GM12865 (cell line): ENCODE measurements around the gene AFG3L2.

Experiments used
- DNase-seq: peaks from one replicate; pipeline ENCODE4 v3.0.0; 2010; ENCODE audit warnings: low read depth
- H3K4me3 ChIP-seq: 2 replicates; pipeline ENCODE4 v1.5.1; 2011; ENCODE audit warnings: mild to moderate bottlenecking, low read depth, low read length, control low read depth
- TF ChIP-seq, protein P1 (sequence below): IDR thresholded peaks from 2 replicates; pipeline ENCODE4 v1.5.1; 2011; ENCODE audit warnings: low read length, control low read depth, low read depth, inconsistent platforms; ENCODE audit not compliant: insufficient read depth; ENCODE audit errors: missing control alignments

The AFG3L2 gene

DNA sequence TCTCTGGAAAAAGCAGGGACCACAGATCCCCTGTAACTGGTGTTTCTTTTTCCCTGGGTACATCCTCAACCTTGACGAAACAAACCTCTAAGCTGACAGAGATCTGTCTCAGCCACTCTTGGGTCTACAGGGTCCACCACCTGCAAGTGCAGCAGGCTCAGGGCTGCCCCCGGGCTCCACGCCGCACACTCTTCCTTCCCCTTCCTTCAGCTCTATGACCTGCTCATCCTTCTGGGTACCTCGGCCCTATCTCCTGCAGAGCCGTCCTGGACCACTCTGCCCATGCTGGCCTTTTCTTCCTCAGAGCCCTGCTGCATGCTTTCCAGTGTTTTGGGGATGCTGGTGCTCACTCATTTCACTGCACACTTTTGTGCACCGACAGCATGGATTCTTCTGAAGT lies 41.5 kb downstream of the AFG3L2 start:
- DNase-seq, result no peak
- TF ChIP-seq, protein P1, sequence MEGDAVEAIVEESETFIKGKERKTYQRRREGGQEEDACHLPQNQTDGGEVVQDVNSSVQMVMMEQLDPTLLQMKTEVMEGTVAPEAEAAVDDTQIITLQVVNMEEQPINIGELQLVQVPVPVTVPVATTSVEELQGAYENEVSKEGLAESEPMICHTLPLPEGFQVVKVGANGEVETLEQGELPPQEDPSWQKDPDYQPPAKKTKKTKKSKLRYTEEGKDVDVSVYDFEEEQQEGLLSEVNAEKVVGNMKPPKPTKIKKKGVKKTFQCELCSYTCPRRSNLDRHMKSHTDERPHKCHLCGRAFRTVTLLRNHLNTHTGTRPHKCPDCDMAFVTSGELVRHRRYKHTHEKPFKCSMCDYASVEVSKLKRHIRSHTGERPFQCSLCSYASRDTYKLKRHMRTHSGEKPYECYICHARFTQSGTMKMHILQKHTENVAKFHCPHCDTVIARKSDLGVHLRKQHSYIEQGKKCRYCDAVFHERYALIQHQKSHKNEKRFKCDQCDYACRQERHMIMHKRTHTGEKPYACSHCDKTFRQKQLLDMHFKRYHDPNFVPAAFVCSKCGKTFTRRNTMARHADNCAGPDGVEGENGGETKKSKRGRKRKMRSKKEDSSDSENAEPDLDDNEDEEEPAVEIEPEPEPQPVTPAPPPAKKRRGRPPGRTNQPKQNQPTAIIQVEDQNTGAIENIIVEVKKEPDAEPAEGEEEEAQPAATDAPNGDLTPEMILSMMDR, result no peak
- H3K4me3 ChIP-seq, result no peak overlapping the region

DNA sequence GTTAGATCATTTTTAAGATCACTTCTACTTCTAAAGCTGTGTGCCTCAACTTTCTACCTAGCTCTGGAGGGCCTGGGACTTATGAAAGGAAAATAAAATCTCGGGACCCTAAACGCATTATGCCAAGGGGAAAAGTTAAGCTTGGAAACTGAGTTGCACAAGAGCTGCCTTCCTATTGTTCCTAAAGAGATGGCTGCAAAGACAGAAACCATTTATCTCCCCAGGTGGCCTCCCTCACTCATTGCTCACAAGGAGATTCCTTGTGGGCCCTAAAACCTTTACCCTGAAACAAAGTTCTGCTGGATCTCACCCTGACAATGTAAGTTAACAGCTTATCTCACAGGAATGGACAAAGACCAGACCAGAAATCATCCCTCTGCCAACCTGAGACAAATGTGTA lies 42.2 kb downstream of the AFG3L2 start:
- no peak for DNase-seq
- TF ChIP-seq, protein P1, result no peak
- no peak overlapping the region for H3K4me3 ChIP-seq

DNA sequence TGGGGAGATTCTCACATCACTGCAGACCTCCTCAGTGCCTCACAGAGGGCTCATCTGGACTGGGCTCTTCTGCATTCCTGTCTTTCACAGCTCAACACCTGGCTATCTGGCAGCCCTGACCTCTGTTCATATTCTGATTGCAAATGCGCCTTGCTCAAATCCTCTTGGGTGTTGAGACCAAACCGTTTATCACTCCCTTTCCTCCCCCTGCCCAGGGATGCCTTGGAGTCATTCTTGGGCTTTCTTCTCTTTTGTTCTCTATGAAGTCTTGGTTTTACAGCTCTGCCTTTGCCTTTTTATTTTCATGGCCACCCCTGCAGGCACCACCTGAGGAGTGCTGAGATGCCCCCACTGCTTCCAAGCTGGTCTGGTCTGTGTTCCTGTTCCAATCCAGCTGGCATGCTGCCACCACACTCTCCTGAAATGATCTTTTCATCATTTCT lies 42.6 kb downstream of the AFG3L2 start:
- DNase-seq, result no peak

DNA sequence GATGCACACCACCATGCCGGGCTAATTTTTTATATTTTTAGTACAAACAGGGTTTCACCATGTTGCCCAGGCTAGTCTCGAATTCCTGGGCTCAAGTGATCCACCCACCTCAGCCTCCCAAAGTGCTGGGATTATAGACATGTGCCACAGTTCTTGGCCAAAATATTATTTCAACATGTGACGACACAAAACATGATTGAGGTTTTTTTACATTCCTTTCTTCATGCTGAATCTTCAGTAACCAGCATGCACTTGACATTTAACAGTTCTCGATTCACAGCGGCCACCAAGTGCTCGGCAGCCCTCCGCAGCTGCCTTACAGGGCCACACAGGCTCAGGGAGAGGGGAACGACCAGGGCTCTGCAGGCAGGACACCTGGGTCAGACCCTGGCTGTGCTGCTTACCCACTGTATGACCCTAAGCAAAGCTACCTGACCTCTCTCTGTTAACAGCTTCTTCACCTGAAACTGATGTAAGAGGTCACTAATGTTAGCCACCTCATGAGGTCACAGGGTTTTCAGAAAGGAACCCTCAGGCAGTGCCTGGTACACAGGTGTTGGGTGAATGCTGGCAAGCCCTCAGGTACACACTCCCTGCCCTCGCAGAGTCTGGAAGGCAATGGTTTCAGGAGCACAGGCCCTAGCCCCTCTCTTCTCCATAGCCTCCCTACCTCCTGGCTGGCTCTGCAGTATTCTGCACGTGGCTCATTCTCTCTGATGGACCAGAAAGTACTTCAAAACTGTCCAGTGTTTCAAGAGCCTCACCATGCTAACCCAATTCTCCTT lies 43.3 kb downstream of the AFG3L2 start:
- TF ChIP-seq, protein P1, result no peak

More for the DNA sequence above, 42.6 kb downstream of the AFG3L2 start:
- TF ChIP-seq, protein P1, result no peak
- H3K4me3 ChIP-seq, result no peak overlapping the region

DNA sequence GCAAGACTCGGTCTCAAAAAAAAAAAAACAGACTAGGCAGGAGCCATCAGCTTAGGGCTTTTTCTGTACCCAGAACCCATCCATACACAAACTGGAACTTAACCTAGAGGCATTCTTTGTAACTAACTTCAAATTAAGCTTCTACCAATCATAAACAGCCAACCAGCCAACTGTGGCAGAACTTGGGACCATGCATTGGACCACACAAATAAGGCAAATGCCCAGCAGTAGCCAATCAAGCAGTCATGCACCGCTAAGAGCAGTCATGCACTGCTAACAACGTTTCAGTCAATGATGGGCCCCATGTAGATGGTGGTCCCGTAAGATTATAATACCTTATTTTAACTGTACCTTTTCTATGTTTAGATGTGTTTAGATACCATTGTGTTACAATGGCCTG lies 46.3 kb downstream of the AFG3L2 start:
- TF ChIP-seq, protein P1, result no peak
- H3K4me3 ChIP-seq, result no peak overlapping the region
- no peak for DNase-seq

More for the DNA sequence above, 43.3 kb downstream of the AFG3L2 start:
- no peak for DNase-seq
- no peak overlapping the region for H3K4me3 ChIP-seq

DNA sequence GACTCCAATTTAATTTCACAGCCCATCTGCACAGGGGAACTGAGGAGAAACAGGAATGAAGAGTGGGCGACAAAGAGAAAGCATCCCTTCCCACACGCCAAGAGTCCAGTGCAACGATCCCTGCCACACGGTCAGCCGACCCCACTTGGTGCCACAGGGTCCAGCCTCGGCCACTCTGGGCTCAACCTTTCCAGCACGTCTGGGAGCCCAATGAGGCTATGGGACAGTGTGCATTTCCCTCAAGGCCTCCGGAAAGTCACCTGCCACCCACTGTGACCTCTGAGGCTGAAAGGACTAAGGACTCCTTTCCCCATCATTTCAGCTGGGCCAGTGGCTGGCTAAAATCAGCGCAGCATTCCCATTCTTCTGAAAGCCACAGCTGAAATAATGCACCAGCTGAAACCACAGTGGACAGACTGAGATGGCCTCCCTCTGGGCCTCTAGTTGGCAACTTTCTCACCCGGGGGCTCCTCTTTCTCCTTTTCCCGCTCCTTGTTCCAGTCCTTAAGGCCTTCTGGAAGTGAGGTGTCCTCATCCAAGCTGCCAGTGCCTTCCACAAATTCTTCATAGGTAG lies 47.8 kb downstream of the AFG3L2 start:
- TF ChIP-seq, protein P1, result no peak
- no peak for DNase-seq
- H3K4me3 ChIP-seq, result no peak overlapping the region
